Measurements from ENCODE around the gene EPHA3.

EPHA3 gene

DNA sequence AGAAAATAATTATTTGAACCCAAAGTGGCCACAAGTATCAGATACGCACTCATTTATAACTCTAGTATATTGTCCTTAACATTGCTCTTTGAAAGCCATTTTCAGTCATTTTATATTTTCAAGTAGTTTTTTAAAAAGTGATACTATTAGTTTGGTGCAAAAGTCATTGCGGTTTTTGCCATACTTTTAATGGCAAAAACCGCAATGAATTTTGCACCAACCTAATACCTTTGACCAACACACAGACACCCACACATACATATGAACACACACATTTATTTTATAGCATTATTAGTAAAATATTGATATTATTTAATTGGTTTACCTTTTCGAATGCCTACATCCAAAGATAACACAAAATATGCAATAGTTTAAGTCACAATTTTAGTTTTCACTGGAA lies 154.3 kb downstream of the EPHA3 start:
- no peak overlapping the region for H3K14ac ChIP-seq (ENCODE audit: low read length)
- no peaks in the 10 kb centered on the region for H3K36me3 ChIP-seq (replicated peaks in 1 of 2; ENCODE audit: control insufficient read depth in 2 of 2, insufficient read depth in 2 of 2, low read length in 2 of 2)
- H2BK15ac ChIP-seq (ENCODE audit: low read length), result no peak overlapping the region
- H2AFZ ChIP-seq (ENCODE audit: low read length), result no peak overlapping the region
- H2BK5ac ChIP-seq (ENCODE audit: low read length), result no peak overlapping the region
- no peak overlapping the region for H4K8ac ChIP-seq (ENCODE audit: low read depth, low read length)
- H2AK5ac ChIP-seq (ENCODE audit: low read depth, low read length), result no peak overlapping the region
- H3K27me3 ChIP-seq (ENCODE audit: control insufficient read depth in 3 of 3, insufficient read depth in 3 of 3, low read depth in 1 of 3, low read length in 3 of 3), result no peaks in the 10 kb centered on the region
- H3K18ac ChIP-seq (ENCODE audit: low read length), result no peak overlapping the region
- no peak overlapping the region for H3K27ac ChIP-seq (replicated peaks; ENCODE audit: low read length)
- H3K4me3 ChIP-seq (ENCODE audit: low read length in 2 of 2), result no peak overlapping the region
- peaks cover 0 to 2% of the 10 kb centered on the region in 2 donors for H3K9me3 ChIP-seq (replicated peaks in 1 of 2; ENCODE audit: control insufficient read depth in 2 of 2, insufficient read depth in 1 of 2, low read depth in 1 of 2, low read length in 2 of 2)
- H2BK120ac ChIP-seq (ENCODE audit: low read depth, low read length), result no peak overlapping the region
- no peak overlapping the region for H3K23ac ChIP-seq (ENCODE audit: low read depth, low read length, poor library complexity)
- H3K79me1 ChIP-seq (ENCODE audit: low read depth, low read length), result no peaks in the 10 kb centered on the region
- DNase-seq (ENCODE audit: low spot score), result no peak
- WGBS, 2 donors (ENCODE audit: extremely low coverage in 2 of 2, insufficient read length in 2 of 2, insufficient replicate concordance in 1 of 2), result no CpG with 5 or more reads among the region's 4 CpGs
- no peak overlapping the region for H3K9ac ChIP-seq (ENCODE audit: low read depth, low read length, poor library complexity)
- H3K4me2 ChIP-seq (ENCODE audit: insufficient read depth, low read length, poor library complexity, severe bottlenecking), result no peak overlapping the region
- H4K91ac ChIP-seq (ENCODE audit: low read depth, low read length, poor library complexity), result no peak overlapping the region
- no peak overlapping the region for H2BK12ac ChIP-seq (ENCODE audit: low read length)
- H3K4ac ChIP-seq (ENCODE audit: low read length), result no peak overlapping the region
- H3K4me1 ChIP-seq (ENCODE audit: control insufficient read depth in 2 of 2, insufficient read depth in 1 of 2, low read depth in 1 of 2, low read length in 2 of 2), result peaks cover 6 to 20% of the 10 kb centered on the region in 2 donors

DNA sequence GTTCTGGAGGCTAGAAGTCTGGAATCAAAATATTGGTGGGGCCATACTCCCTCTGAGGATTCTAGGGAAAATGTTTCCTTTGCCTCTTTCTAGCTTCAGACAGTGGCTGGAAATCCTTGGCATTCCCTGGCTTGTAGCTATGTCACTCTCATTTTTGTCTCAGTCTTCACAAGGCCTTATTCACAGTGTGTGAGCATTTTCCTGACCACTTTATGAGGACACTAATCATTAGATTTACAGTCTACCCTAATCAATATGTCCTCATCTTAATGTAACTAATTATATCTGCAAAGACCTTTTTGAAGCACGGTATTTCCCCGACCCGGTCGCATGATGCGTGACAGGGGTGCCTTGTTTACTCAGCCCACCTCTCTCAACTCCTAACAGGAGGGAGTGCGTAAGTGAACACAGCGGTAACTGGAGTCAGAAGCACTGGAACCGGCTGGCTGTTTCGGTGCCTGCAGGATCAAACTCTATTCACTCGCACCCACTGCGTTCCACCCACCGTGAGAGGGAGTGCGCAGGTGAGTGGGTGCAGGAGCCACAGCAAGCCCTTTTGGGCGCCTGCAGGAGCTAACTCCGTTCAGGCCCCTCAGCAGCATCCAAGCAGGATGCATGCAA lies 155.0 kb downstream of the EPHA3 start:
- Histone ChIP-seq H3K14ac (ENCODE audit: low read length) (no peak overlapping the region), H2BK5ac (ENCODE audit: low read length) (no peak overlapping the region), H3K23ac (ENCODE audit: low read depth, low read length, poor library complexity) (no peak overlapping the region), H3K36me3 (replicated peaks in 1 of 2; ENCODE audit: control insufficient read depth in 2 of 2, insufficient read depth in 2 of 2, low read length in 2 of 2) (no peaks in the 10 kb centered on the region), H3K27me3 (ENCODE audit: control insufficient read depth in 3 of 3, insufficient read depth in 3 of 3, low read depth in 1 of 3, low read length in 3 of 3) (no peaks in the 10 kb centered on the region), H4K91ac (ENCODE audit: low read depth, low read length, poor library complexity) (no peak overlapping the region), H3K4me1 (ENCODE audit: control insufficient read depth in 2 of 2, insufficient read depth in 1 of 2, low read depth in 1 of 2, low read length in 2 of 2) (peaks cover 6 to 23% of the 10 kb centered on the region in 2 donors), H3K4ac (ENCODE audit: low read length) (no peak overlapping the region), H4K8ac (ENCODE audit: low read depth, low read length) (no peak overlapping the region), H2BK12ac (ENCODE audit: low read length) (peak overlapping the region; percentile 68), H2BK120ac (ENCODE audit: low read depth, low read length) (no peak overlapping the region), H2AK5ac (ENCODE audit: low read depth, low read length) (no peak overlapping the region), H3K4me2 (ENCODE audit: insufficient read depth, low read length, poor library complexity, severe bottlenecking) (no peak overlapping the region), H3K9ac (ENCODE audit: low read depth, low read length, poor library complexity) (no peak overlapping the region), H2AFZ (ENCODE audit: low read length) (peak overlapping the region; percentile 35), H3K9me3 (replicated peaks in 1 of 2; ENCODE audit: control insufficient read depth in 2 of 2, insufficient read depth in 1 of 2, low read depth in 1 of 2, low read length in 2 of 2) (peaks cover 0 to 2% of the 10 kb centered on the region in 2 donors), H2BK15ac (ENCODE audit: low read length) (no peak overlapping the region), H3K18ac (ENCODE audit: low read length) (peak overlapping the region; percentile 79), H3K27ac (replicated peaks; ENCODE audit: low read length) (no peak overlapping the region), H3K79me1 (ENCODE audit: low read depth, low read length) (no peaks in the 10 kb centered on the region), H3K4me3 (ENCODE audit: low read length in 2 of 2) (no peak overlapping the region)
- WGBS, 2 donors (ENCODE audit: extremely low coverage in 2 of 2, insufficient read length in 2 of 2, insufficient replicate concordance in 1 of 2), result no CpG with 5 or more reads among the region's 15 CpGs
- no peak for DNase-seq (ENCODE audit: low spot score)

GRCh38 chr3:89264037-89264560 lies 156.7 kb downstream of the EPHA3 start:
- H2BK15ac ChIP-seq (ENCODE audit: low read length), result no peak overlapping the region
- no peak overlapping the region for H3K23ac ChIP-seq (ENCODE audit: low read depth, low read length, poor library complexity)
- H2BK12ac ChIP-seq (ENCODE audit: low read length), result no peak overlapping the region
- no peak overlapping the region for H3K4me2 ChIP-seq (ENCODE audit: insufficient read depth, low read length, poor library complexity, severe bottlenecking)
- peaks cover 6 to 28% of the 10 kb centered on the region in 2 donors for H3K4me1 ChIP-seq (ENCODE audit: control insufficient read depth in 2 of 2, insufficient read depth in 1 of 2, low read depth in 1 of 2, low read length in 2 of 2)
- H4K91ac ChIP-seq (ENCODE audit: low read depth, low read length, poor library complexity), result no peak overlapping the region
- no peak overlapping the region for H4K8ac ChIP-seq (ENCODE audit: low read depth, low read length)
- no peak overlapping the region for H2AFZ ChIP-seq (ENCODE audit: low read length)
- no peaks in the 10 kb centered on the region for H3K79me1 ChIP-seq (ENCODE audit: low read depth, low read length)
- H3K36me3 ChIP-seq (replicated peaks in 1 of 2; ENCODE audit: control insufficient read depth in 2 of 2, insufficient read depth in 2 of 2, low read length in 2 of 2), result no peaks in the 10 kb centered on the region
- H2BK5ac ChIP-seq (ENCODE audit: low read length), result no peak overlapping the region
- H3K9ac ChIP-seq (ENCODE audit: low read depth, low read length, poor library complexity), result no peak overlapping the region
- peaks cover 0 to 2% of the 10 kb centered on the region in 2 donors for H3K9me3 ChIP-seq (replicated peaks in 1 of 2; ENCODE audit: control insufficient read depth in 2 of 2, insufficient read depth in 1 of 2, low read depth in 1 of 2, low read length in 2 of 2)
- no peak overlapping the region for H2BK120ac ChIP-seq (ENCODE audit: low read depth, low read length)
- no peak overlapping the region for H2AK5ac ChIP-seq (ENCODE audit: low read depth, low read length)
- no peak overlapping the region for H3K27ac ChIP-seq (replicated peaks; ENCODE audit: low read length)
- DNase-seq (ENCODE audit: low spot score), result no peak
- no peak overlapping the region for H3K14ac ChIP-seq (ENCODE audit: low read length)
- H3K18ac ChIP-seq (ENCODE audit: low read length), result no peak overlapping the region
- no peak overlapping the region for H3K4me3 ChIP-seq (ENCODE audit: low read length in 2 of 2)
- H3K27me3 ChIP-seq (ENCODE audit: control insufficient read depth in 3 of 3, insufficient read depth in 3 of 3, low read depth in 1 of 3, low read length in 3 of 3), result no peaks in the 10 kb centered on the region
- no CpG with 5 or more reads among the region's 6 CpGs for WGBS, 2 donors (ENCODE audit: extremely low coverage in 2 of 2, insufficient read length in 2 of 2, insufficient replicate concordance in 1 of 2)
- no peak overlapping the region for H3K4ac ChIP-seq (ENCODE audit: low read length)

GRCh38 chr3:89266074-89266473 lies 158.7 kb downstream of the EPHA3 start:
- no peak overlapping the region for H4K91ac ChIP-seq (ENCODE audit: low read depth, low read length, poor library complexity)
- no peak overlapping the region for H4K8ac ChIP-seq (ENCODE audit: low read depth, low read length)
- H3K23ac ChIP-seq (ENCODE audit: low read depth, low read length, poor library complexity), result no peak overlapping the region
- peaks cover 2 to 23% of the 10 kb centered on the region in 2 donors for H3K4me1 ChIP-seq (ENCODE audit: control insufficient read depth in 2 of 2, insufficient read depth in 1 of 2, low read depth in 1 of 2, low read length in 2 of 2)
- no peak overlapping the region for H2AK5ac ChIP-seq (ENCODE audit: low read depth, low read length)
- no peak overlapping the region for H2BK15ac ChIP-seq (ENCODE audit: low read length)
- no peak overlapping the region for H3K9ac ChIP-seq (ENCODE audit: low read depth, low read length, poor library complexity)
- no CpG with 5 or more reads among the region's 1 CpG for WGBS, 2 donors (ENCODE audit: extremely low coverage in 2 of 2, insufficient read length in 2 of 2, insufficient replicate concordance in 1 of 2)
- no peaks in the 10 kb centered on the region for H3K36me3 ChIP-seq (replicated peaks in 1 of 2; ENCODE audit: control insufficient read depth in 2 of 2, insufficient read depth in 2 of 2, low read length in 2 of 2)
- H2AFZ ChIP-seq (ENCODE audit: low read length), result no peak overlapping the region
- no peak overlapping the region for H3K4me3 ChIP-seq (ENCODE audit: low read length in 2 of 2)
- no peak overlapping the region for H3K14ac ChIP-seq (ENCODE audit: low read length)
- no peak overlapping the region for H2BK120ac ChIP-seq (ENCODE audit: low read depth, low read length)
- no peaks in the 10 kb centered on the region for H3K79me1 ChIP-seq (ENCODE audit: low read depth, low read length)
- no peaks in the 10 kb centered on the region for H3K27me3 ChIP-seq (ENCODE audit: control insufficient read depth in 3 of 3, insufficient read depth in 3 of 3, low read depth in 1 of 3, low read length in 3 of 3)
- H2BK12ac ChIP-seq (ENCODE audit: low read length), result no peak overlapping the region
- H3K4me2 ChIP-seq (ENCODE audit: insufficient read depth, low read length, poor library complexity, severe bottlenecking), result no peak overlapping the region
- H3K27ac ChIP-seq (replicated peaks; ENCODE audit: low read length), result no peak overlapping the region
- H3K4ac ChIP-seq (ENCODE audit: low read length), result no peak overlapping the region
- no peak for DNase-seq (ENCODE audit: low spot score)
- H2BK5ac ChIP-seq (ENCODE audit: low read length), result no peak overlapping the region
- H3K9me3 ChIP-seq (replicated peaks in 1 of 2; ENCODE audit: control insufficient read depth in 2 of 2, insufficient read depth in 1 of 2, low read depth in 1 of 2, low read length in 2 of 2), result peaks cover 0 to 2% of the 10 kb centered on the region in 2 donors
- no peak overlapping the region for H3K18ac ChIP-seq (ENCODE audit: low read length)

Measured in neuronal stem cell (in vitro differentiated cells).